ENCODE measurements around the gene HOPX. TPM values are rescaled to one million over a fixed set of nuclear protein-coding genes. Genes with fewer than 3 reads are reported as not detected.

HOPX gene
- total RNA-seq, 1 donor from 2014 or later: 0.54 TPM

DNA sequence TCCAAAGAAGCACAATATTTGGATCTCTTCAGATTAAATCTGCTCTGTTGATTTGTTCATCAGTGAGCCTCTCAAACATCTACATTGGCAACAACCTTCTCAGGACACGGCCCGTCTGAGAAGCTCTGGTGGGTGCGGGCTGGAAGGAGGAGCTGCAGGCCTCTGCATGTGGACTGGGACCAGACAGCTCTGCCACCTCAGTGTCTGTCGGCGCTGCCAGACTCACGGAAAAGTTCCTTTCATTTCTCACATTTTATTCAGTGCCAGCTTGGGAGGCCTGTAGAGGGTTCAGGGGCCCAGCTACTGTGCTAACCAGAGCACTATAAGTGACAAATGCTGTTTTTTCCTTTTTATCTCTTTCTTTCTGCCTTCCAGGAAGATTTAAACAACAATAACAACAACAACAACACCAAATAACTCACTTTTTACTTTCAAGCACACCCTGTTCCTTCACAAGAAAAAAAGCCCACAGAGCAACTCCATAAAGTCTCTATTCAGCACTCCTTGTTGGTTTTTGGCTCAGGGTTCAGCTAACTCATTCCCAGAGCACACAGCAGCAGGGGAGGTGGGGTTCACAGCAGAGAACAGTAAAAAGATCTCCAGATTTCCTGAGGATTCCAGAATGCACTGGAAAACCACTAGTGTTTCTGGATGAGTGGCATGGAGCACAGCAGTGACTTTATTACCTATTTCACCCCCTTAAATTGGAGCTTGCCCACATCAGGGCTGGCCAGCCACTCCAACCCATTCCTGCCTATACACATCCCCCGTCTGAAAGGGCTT is 23.2 kb upstream of the HOPX start:
- H3K4me1 Mint-ChIP-seq (ENCODE audit: low read depth, unreplicated experiment): peaks cover 31% of the 10 kb centered on the region
- H3K27ac Mint-ChIP-seq (ENCODE audit: unreplicated experiment): no peak overlapping the region
- H3K27me3 Mint-ChIP-seq (ENCODE audit: unreplicated experiment): no peaks in the 10 kb centered on the region
- peaks cover 2% of the 10 kb centered on the region for H3K9me3 Mint-ChIP-seq (ENCODE audit: unreplicated experiment)
- TF ChIP-seq CTCF (IDR thresholded peaks at IDR 0.05; ENCODE audit: partially characterized antibody, unreplicated experiment): no peak
- no peak overlapping the region for H3K4me3 Mint-ChIP-seq (ENCODE audit: unreplicated experiment)
- no peaks in the 10 kb centered on the region for H3K36me3 Mint-ChIP-seq (ENCODE audit: unreplicated experiment)
- no peak for DNase-seq

DNA sequence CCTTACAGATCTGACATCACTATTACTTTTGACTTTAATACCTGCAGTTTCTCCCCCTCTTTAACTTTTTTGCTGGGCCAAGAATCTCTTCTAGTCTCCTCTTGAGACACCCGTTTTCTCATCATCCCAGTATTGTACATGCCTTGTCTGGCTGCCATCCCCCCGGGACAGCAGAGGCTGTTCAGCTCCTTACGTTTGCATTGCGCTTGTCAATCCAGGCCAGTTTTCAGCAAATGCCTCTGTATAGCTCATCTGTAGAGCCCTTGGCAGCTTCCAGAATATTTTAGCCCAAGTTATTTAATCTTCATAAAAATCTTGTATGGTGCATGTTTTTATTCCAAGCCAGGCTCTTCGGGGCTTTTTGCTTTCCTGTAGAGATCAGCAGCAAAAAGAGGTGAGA is 22.3 kb upstream of the HOPX start:
- Mint-ChIP-seq H3K36me3 (ENCODE audit: unreplicated experiment) (no peaks in the 10 kb centered on the region), H3K4me3 (ENCODE audit: unreplicated experiment) (no peak overlapping the region), H3K9me3 (ENCODE audit: unreplicated experiment) (peaks cover 2% of the 10 kb centered on the region), H3K27ac (ENCODE audit: unreplicated experiment) (no peak overlapping the region), H3K4me1 (ENCODE audit: low read depth, unreplicated experiment) (peaks cover 34% of the 10 kb centered on the region), H3K27me3 (ENCODE audit: unreplicated experiment) (peaks cover 4% of the 10 kb centered on the region)
- peak; percentile 52 for DNase-seq
- TF ChIP-seq CTCF (IDR thresholded peaks at IDR 0.05; ENCODE audit: partially characterized antibody, unreplicated experiment): no peak

DNA sequence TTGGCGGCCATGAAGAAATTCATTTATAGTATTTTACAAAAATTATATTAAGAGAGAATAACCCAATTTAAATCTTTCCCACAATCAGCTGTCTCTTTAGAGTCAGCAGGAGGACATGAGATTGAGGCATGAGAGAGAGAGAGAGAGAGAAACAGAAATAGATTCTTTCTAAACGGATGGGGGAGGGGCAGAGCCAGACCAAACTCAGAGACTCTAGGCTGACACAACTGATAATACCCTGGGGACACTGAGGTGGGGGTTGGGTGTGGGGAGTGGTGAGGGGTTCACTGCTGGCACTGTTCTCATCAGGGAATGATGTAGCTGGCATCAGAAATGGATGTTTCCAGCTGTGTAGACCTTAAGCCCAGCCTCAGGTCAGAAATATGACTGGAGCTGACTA is 20.5 kb upstream of the HOPX start:
- Mint-ChIP-seq H3K9me3 (ENCODE audit: unreplicated experiment) (peaks cover 2% of the 10 kb centered on the region), H3K4me3 (ENCODE audit: unreplicated experiment) (no peak overlapping the region), H3K36me3 (ENCODE audit: unreplicated experiment) (no peaks in the 10 kb centered on the region), H3K27me3 (ENCODE audit: unreplicated experiment) (peaks cover 4% of the 10 kb centered on the region), H3K4me1 (ENCODE audit: low read depth, unreplicated experiment) (peaks cover 35% of the 10 kb centered on the region), H3K27ac (ENCODE audit: unreplicated experiment) (no peak overlapping the region)
- TF ChIP-seq CTCF (IDR thresholded peaks at IDR 0.05; ENCODE audit: partially characterized antibody, unreplicated experiment): no peak
- DNase-seq: peak; percentile 38

GRCh38 chr4:56701161-56701480 is 20.0 kb upstream of the HOPX start:
- Mint-ChIP-seq H3K4me3 (ENCODE audit: unreplicated experiment) (no peak overlapping the region), H3K4me1 (ENCODE audit: low read depth, unreplicated experiment) (peaks cover 35% of the 10 kb centered on the region), H3K27me3 (ENCODE audit: unreplicated experiment) (peaks cover 4% of the 10 kb centered on the region), H3K36me3 (ENCODE audit: unreplicated experiment) (no peaks in the 10 kb centered on the region), H3K27ac (ENCODE audit: unreplicated experiment) (no peak overlapping the region), H3K9me3 (ENCODE audit: unreplicated experiment) (peaks cover 2% of the 10 kb centered on the region)
- DNase-seq: no peak
- TF ChIP-seq CTCF (IDR thresholded peaks at IDR 0.05; ENCODE audit: partially characterized antibody, unreplicated experiment): no peak

GRCh38 chr4:56699537-56700105 is 18.5 kb upstream of the HOPX start:
- DNase-seq: no peak

More at GRCh38 chr4:56699537-56700105, 18.5 kb upstream of the HOPX start:
- peak overlapping the region; percentile 36 for H3K27ac Mint-ChIP-seq (ENCODE audit: unreplicated experiment)
- TF ChIP-seq CTCF (IDR thresholded peaks at IDR 0.05; ENCODE audit: partially characterized antibody, unreplicated experiment): no peak
- peaks cover 4% of the 10 kb centered on the region for H3K27me3 Mint-ChIP-seq (ENCODE audit: unreplicated experiment)
- peaks cover 6% of the 10 kb centered on the region for H3K36me3 Mint-ChIP-seq (ENCODE audit: unreplicated experiment)
- H3K4me3 Mint-ChIP-seq (ENCODE audit: unreplicated experiment): no peak overlapping the region
- peaks cover 35% of the 10 kb centered on the region for H3K4me1 Mint-ChIP-seq (ENCODE audit: low read depth, unreplicated experiment)
- H3K9me3 Mint-ChIP-seq (ENCODE audit: unreplicated experiment): peaks cover 2% of the 10 kb centered on the region
